Measurements from ENCODE around the gene ERC2.

GRCh38 chr3:55687526-55687925 lies 780.7 kb downstream of the ERC2 start:
- TF ChIP-seq CTCF (conservative IDR thresholded peaks at IDR 0.05; ENCODE audit: low read depth, low read length) (no peak), EZH2 (IDR thresholded peaks at IDR 0.05; ENCODE audit: borderline replicate concordance, low read depth, low read length, poor library complexity, severe bottlenecking) (no peak)

All from A673 (cell line).